Natural killer cell (primary cell): ENCODE results near the gene OOSP4A. TPM values are rescaled to one million over a fixed set of nuclear protein-coding genes. Genes with fewer than 3 reads are reported as not detected.

ENCODE experiments used
- ATAC-seq, 3 donors: fragments of 150-1000 bp in 2 of 3; fragments of 200-7000 bp in 1 of 3; cut with Tn5 transposase; 1 replicate in 1 of 3; 2 replicates in 2 of 3; pipeline ENCODE4 v1.10.0; 2021; ENCODE audit warnings: mild to moderate bottlenecking in 2 of 3, moderate library complexity in 2 of 3
- DNase-seq, 2 donors: peaks; one replicate each; pipeline versions ENCODE4 v3.0.0 to v3.0.0-alpha.2; 2013 to 2021; ENCODE audit warnings: mixed read lengths in 1 of 2
- H3K27ac ChIP-seq: one replicate; pipeline ENCODE4 v1.5.1; 2013; ENCODE audit warnings: mild to moderate bottlenecking, low read length
- H3K27me3 ChIP-seq: one replicate; pipeline ENCODE4 v1.6.1; 2013; ENCODE audit warnings: low read length; ENCODE audit not compliant: control insufficient read depth, insufficient read depth
- H3K36me3 ChIP-seq: one replicate; pipeline ENCODE4 v1.6.1; 2013; ENCODE audit warnings: low read length; ENCODE audit not compliant: control insufficient read depth, insufficient read depth
- H3K4me1 ChIP-seq: one replicate; pipeline ENCODE4 v1.6.1; 2013; ENCODE audit warnings: low read length; ENCODE audit not compliant: control insufficient read depth, insufficient read depth
- H3K4me3 ChIP-seq: one replicate; pipeline ENCODE4 v1.5.1; 2013; ENCODE audit warnings: low read length
- H3K9me3 ChIP-seq: one replicate; pipeline ENCODE4 v1.6.1; 2013; ENCODE audit warnings: low read length; ENCODE audit not compliant: control insufficient read depth, insufficient read depth
- H3K27ac Mint-ChIP-seq, 2 donors: one replicate each; pipeline ENCODE4 v1.8.0; 2022; ENCODE audit warnings: mild to moderate bottlenecking in 2 of 2, mixed read lengths in 2 of 2, moderate library complexity in 1 of 2
- H3K27me3 Mint-ChIP-seq, 2 donors: one replicate each; pipeline ENCODE4 v1.8.0; 2022; ENCODE audit warnings: low read depth in 2 of 2, mixed read lengths in 2 of 2
- H3K36me3 Mint-ChIP-seq: one replicate; pipeline ENCODE4 v1.8.0; 2022; ENCODE audit warnings: mixed read lengths
- H3K4me1 Mint-ChIP-seq, 2 donors: one replicate each; pipeline ENCODE4 v1.8.0; 2022; ENCODE audit warnings: mixed read lengths in 2 of 2
- H3K4me3 Mint-ChIP-seq: one replicate; pipeline ENCODE4 v1.8.0; 2022; ENCODE audit warnings: mild to moderate bottlenecking, moderate library complexity, mixed read lengths
- H3K9me3 Mint-ChIP-seq, 2 donors: one replicate each; pipeline ENCODE4 v1.8.0; 2022; ENCODE audit warnings: mixed read lengths in 2 of 2
- WGBS: methylation state at CpG from one replicate; pipeline ENCODE4 v1.1.7; 2013; ENCODE audit warnings: missing lambda C conversion rate; ENCODE audit not compliant: insufficient coverage; 5-methylcytosine and 5-hydroxymethylcytosine counted together
- intact Hi-C: fragments of 100-400 bp; cut with micrococcal nuclease; formaldehyde crosslinking; loops from one replicate; pipeline ENCODE4 v1.14.2; 2022
- total RNA-seq, 4 donors: library from RNA; stranded (reverse); fragments of 120-200 nt in 1 of 4; gene quantifications; one replicate each; pipeline versions ENCODE4 v1.2.3 to v1.2.4, GENCODE V29; 2013 to 2022
- TF ChIP-seq, protein P1 (sequence below): fragments of 200-600 bp; IDR thresholded peaks from one replicate; pipeline ENCODE4 v1.8.0; 2022; ENCODE audit warnings: antibody characterized with exemption

Gene OOSP4A
- total RNA-seq, 3 donors from 2014 or later (not counting 1 experiment from before 2014, with no cell fraction given), result not detected

- Mint-ChIP-seq H3K27ac (no peak overlapping the region), H3K36me3 (peaks cover 2% of the 10 kb centered on the region), H3K27me3 (peaks cover 12 to 25% of the 10 kb centered on the region in 2 donors), H3K4me1 (no peaks in the 10 kb centered on the region), H3K9me3 (peaks cover 0 to 5% of the 10 kb centered on the region in 2 donors), H3K4me3 (no peak overlapping the region)
- DNase-seq (no peak), ATAC-seq (no peak)
- WGBS, result 82% methylated on average over 4 of the region's 4 CpGs
- intact Hi-C loops, result no loop called here
- no peaks in the 10 kb centered on the region for H3K4me1 ChIP-seq
- TF ChIP-seq, protein P1, sequence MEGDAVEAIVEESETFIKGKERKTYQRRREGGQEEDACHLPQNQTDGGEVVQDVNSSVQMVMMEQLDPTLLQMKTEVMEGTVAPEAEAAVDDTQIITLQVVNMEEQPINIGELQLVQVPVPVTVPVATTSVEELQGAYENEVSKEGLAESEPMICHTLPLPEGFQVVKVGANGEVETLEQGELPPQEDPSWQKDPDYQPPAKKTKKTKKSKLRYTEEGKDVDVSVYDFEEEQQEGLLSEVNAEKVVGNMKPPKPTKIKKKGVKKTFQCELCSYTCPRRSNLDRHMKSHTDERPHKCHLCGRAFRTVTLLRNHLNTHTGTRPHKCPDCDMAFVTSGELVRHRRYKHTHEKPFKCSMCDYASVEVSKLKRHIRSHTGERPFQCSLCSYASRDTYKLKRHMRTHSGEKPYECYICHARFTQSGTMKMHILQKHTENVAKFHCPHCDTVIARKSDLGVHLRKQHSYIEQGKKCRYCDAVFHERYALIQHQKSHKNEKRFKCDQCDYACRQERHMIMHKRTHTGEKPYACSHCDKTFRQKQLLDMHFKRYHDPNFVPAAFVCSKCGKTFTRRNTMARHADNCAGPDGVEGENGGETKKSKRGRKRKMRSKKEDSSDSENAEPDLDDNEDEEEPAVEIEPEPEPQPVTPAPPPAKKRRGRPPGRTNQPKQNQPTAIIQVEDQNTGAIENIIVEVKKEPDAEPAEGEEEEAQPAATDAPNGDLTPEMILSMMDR, result no peak
- no peaks in the 10 kb centered on the region for H3K36me3 ChIP-seq
- H3K27ac ChIP-seq, result no peak overlapping the region
- no peaks in the 10 kb centered on the region for H3K27me3 ChIP-seq
- H3K4me3 ChIP-seq, result no peak overlapping the region
- H3K9me3 ChIP-seq, result no peaks in the 10 kb centered on the region
Observed at GRCh38 chr11:59999691-60000090, 35.9 kb downstream of the OOSP4A start.

DNA sequence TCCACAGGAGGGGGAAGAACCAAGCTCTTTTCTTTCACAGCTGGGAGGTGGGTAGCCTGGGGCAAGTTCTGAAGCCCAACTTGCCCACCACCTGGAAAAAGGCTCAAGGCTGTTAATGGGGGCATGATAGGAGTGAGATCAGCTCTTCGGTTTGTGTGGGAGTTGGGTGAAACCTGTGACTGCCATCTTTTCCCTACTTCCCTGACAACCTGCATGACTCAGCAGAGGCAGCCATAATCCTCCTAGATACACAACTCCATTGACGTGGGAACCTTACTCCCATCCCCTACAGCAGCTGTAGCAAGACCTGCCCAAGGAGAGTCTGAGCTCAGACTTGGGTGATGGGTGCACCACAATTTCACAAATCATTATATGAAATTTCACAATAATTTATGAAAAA, 39.9 kb downstream of the OOSP4A start:
- Mint-ChIP-seq H3K9me3 (peaks cover 0 to 2% of the 10 kb centered on the region in 2 donors), H3K27ac (no peak overlapping the region), H3K36me3 (no peaks in the 10 kb centered on the region), H3K27me3 (peaks cover 7 to 12% of the 10 kb centered on the region in 2 donors), H3K4me1 (no peaks in the 10 kb centered on the region), H3K4me3 (no peak overlapping the region)
- H3K27ac ChIP-seq, result no peak overlapping the region
- 83% methylated on average over 1 of the region's 2 CpGs for WGBS
- no peaks in the 10 kb centered on the region for H3K27me3 ChIP-seq
- ATAC-seq (no peak), DNase-seq (no peak)
- H3K36me3 ChIP-seq, result no peaks in the 10 kb centered on the region
- no peaks in the 10 kb centered on the region for H3K9me3 ChIP-seq
- no peaks in the 10 kb centered on the region for H3K4me1 ChIP-seq
- intact Hi-C loops, result no loop called here
- H3K4me3 ChIP-seq, result no peak overlapping the region
- TF ChIP-seq, protein P1, result no peak

- no peak overlapping the region for H3K27ac Mint-ChIP-seq
- TF ChIP-seq, protein P1, result no peak
Observed at GRCh38 chr11:60005360-60005759, 41.5 kb downstream of the OOSP4A start.

GRCh38 chr11:60016881-60017280, 53.0 kb downstream of the OOSP4A start, which contains the start of gene OOSP4B:
OOSP4B (plus strand) TSS chr11:60017181.
- WGBS, result 86% methylated on average over 1 of the region's 1 CpG
- no peaks in the 10 kb centered on the region for H3K9me3 ChIP-seq
- no peaks in the 10 kb centered on the region for H3K36me3 Mint-ChIP-seq
- no peak within 1 kb of the TSS for H3K27ac Mint-ChIP-seq
- H3K4me1 ChIP-seq, result no peaks in the 10 kb centered on the region
- no peaks in the 10 kb centered on the region for H3K36me3 ChIP-seq
- no peaks in the 10 kb centered on the region for H3K27me3 ChIP-seq
- no peak for DNase-seq
- H3K27me3 Mint-ChIP-seq, result peaks cover 3 to 7% of the 10 kb centered on the region in 2 donors
- no peak for ATAC-seq
- no peak within 1 kb of the TSS for H3K4me3 Mint-ChIP-seq
- no peaks in the 10 kb centered on the region for H3K4me1 Mint-ChIP-seq
- H3K9me3 Mint-ChIP-seq, result peaks cover 0 to 2% of the 10 kb centered on the region in 2 donors
- TF ChIP-seq, protein P1, result no peak
- no peak within 1 kb of the TSS for H3K4me3 ChIP-seq
- intact Hi-C loops, result no loop called here
- no peak within 1 kb of the TSS for H3K27ac ChIP-seq

More at GRCh38 chr11:60005360-60005759, 41.5 kb downstream of the OOSP4A start:
- intact Hi-C loops, result no loop called here
- Histone ChIP-seq H3K36me3 (no peaks in the 10 kb centered on the region), H3K4me3 (no peak overlapping the region), H3K9me3 (no peaks in the 10 kb centered on the region), H3K27me3 (no peaks in the 10 kb centered on the region), H3K4me1 (no peaks in the 10 kb centered on the region), H3K27ac (no peak overlapping the region)
- Mint-ChIP-seq H3K27me3 (peaks cover 7 to 12% of the 10 kb centered on the region in 2 donors), H3K9me3 (peaks cover 0 to 4% of the 10 kb centered on the region in 2 donors), H3K4me1 (no peaks in the 10 kb centered on the region), H3K4me3 (no peak overlapping the region), H3K36me3 (no peaks in the 10 kb centered on the region)
- DNase-seq (no peak), ATAC-seq (no peak)
- WGBS, result 100% methylated on average over 1 of the region's 1 CpG
